ENCODE data around the gene VSIR. TPM values are rescaled to one million over a fixed set of nuclear protein-coding genes. Genes with fewer than 3 reads are reported as not detected.

Gene VSIR
- total RNA-seq, 1 experiment from 2014 or later = 18.5 TPM

DNA sequence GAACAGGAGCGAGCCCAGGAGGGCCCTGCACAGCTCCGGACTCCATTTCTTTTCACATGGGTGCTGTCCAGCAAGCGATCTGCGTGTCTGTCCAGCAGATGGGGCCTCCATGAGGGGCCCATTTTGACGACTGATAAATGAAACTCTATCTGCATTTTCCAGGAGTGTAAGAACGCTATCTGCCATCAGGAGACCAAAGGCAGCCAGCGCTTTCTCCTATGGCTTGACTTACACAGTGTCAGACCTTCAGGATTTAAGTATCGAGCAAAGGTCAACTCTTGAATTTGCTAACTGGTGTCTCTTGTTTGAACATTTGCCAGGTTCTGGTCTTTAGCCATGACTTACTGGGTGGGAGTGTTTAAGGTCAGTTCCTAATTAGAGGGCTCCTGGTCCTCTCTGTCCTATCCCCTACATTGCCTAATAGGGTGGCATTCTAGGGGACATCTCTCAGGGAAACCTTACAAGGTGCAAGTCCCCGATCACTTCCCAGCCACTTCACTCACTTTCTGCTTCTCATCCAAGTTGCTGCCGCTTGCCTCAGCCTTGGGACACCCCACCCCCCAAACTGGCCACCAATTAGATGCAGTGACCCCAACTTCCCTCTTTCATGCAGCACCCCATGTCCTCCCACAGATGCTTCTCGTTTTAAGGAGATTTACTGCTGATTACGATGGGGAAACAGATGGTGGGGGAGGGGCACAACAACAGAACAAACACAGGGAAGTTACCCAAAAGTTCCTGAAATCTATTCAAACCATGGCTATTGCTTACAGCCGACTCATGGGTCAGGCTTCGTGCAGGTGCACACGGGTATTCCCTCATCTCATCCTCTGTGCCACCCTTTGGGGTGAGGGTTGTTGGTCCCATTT, 20.0 kb downstream of the VSIR start:
- intact Hi-C loops (cut with micrococcal nuclease) = no loop called here
- TF ChIP-seq, protein P1, sequence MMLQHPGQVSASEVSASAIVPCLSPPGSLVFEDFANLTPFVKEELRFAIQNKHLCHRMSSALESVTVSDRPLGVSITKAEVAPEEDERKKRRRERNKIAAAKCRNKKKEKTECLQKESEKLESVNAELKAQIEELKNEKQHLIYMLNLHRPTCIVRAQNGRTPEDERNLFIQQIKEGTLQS (IDR thresholded peaks at IDR 0.05) = no peak
- TF ChIP-seq EZH2 (IDR thresholded peaks at IDR 0.05) (no peak), POLR2A (IDR thresholded peaks at IDR 0.05; ENCODE audit: borderline replicate concordance, extremely low read depth, insufficient read depth, insufficient read length) (no peak), EZH2phosphoT487 (IDR thresholded peaks at IDR 0.05; ENCODE audit: borderline replicate concordance) (no peak), FOSL1 (IDR thresholded peaks at IDR 0.05; ENCODE audit: low read depth) (no peak), ZNF274 (IDR thresholded peaks at IDR 0.05; ENCODE audit: low read depth, low read length) (no peak), CEBPB (IDR thresholded peaks at IDR 0.05; ENCODE audit: low read depth) (no peak), YY1 (IDR thresholded peaks at IDR 0.05; ENCODE audit: extremely low read depth, insufficient replicate concordance, low read depth, low read length) (no peak), SRF (IDR thresholded peaks at IDR 0.05; ENCODE audit: low read depth) (no peak)
- TF ChIP-seq, protein P2, sequence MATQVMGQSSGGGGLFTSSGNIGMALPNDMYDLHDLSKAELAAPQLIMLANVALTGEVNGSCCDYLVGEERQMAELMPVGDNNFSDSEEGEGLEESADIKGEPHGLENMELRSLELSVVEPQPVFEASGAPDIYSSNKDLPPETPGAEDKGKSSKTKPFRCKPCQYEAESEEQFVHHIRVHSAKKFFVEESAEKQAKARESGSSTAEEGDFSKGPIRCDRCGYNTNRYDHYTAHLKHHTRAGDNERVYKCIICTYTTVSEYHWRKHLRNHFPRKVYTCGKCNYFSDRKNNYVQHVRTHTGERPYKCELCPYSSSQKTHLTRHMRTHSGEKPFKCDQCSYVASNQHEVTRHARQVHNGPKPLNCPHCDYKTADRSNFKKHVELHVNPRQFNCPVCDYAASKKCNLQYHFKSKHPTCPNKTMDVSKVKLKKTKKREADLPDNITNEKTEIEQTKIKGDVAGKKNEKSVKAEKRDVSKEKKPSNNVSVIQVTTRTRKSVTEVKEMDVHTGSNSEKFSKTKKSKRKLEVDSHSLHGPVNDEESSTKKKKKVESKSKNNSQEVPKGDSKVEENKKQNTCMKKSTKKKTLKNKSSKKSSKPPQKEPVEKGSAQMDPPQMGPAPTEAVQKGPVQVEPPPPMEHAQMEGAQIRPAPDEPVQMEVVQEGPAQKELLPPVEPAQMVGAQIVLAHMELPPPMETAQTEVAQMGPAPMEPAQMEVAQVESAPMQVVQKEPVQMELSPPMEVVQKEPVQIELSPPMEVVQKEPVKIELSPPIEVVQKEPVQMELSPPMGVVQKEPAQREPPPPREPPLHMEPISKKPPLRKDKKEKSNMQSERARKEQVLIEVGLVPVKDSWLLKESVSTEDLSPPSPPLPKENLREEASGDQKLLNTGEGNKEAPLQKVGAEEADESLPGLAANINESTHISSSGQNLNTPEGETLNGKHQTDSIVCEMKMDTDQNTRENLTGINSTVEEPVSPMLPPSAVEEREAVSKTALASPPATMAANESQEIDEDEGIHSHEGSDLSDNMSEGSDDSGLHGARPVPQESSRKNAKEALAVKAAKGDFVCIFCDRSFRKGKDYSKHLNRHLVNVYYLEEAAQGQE (IDR thresholded peaks at IDR 0.05; ENCODE audit: low read depth) = no peak
- RAD21 ChIA-PET (ENCODE audit: low non-redundant PET in 1 of 2, low total read pairs in 2 of 2, uncharacterized antibody in 2 of 2, unreplicated experiment in 2 of 2) = no interaction called here
- Histone ChIP-seq H3K36me3 (ENCODE audit: control insufficient read depth in 1 of 2, insufficient read depth in 2 of 2, low read length in 2 of 2) (no peaks in the 10 kb centered on the region), H3K9ac (ENCODE audit: low read length) (no peak overlapping the region), H3K4me2 (ENCODE audit: low read length) (no peak overlapping the region), H2AFZ (ENCODE audit: low read depth, low read length, poor library complexity, severe bottlenecking) (no peak overlapping the region), H3K9me2 (ENCODE audit: insufficient read depth) (no peaks in the 10 kb centered on the region), H4K20me1 (ENCODE audit: insufficient read depth) (no peaks in the 10 kb centered on the region), H3K27ac (ENCODE audit: low read depth, low read length) (no peak overlapping the region), H3K9me3 (ENCODE audit: control insufficient read depth in 1 of 2, insufficient read depth in 1 of 2, low read depth in 1 of 2, low read length in 2 of 2) (no peaks in the 10 kb centered on the region), H3K79me2 (ENCODE audit: insufficient read depth, low read length) (no peaks in the 10 kb centered on the region), H3K4me1 (ENCODE audit: control insufficient read depth in 1 of 2, insufficient read depth in 2 of 2, low read length in 2 of 2) (peaks cover 0 to under 1% of the 10 kb centered on the region in 2 experiments; a peak in 1 of 4 replicates), H3K27me3 (ENCODE audit: insufficient read depth, low read length) (no peaks in the 10 kb centered on the region), H3K4me3 (replicated peaks in 1 of 2; ENCODE audit: low read depth in 1 of 2, low read length in 2 of 2) (no peak overlapping the region)
- ATAC-seq (no peak), DNase-seq (ENCODE audit: low read depth, low spot score) (no peak)
- BruUV-seq (replicated peaks) = no TSS peak
- POLR2A ChIA-PET = no interaction called here
- CTCF ChIA-PET = no interaction called here

All from HCT116 (cell line).